GM21529 (cell line): ENCODE data around the gene PIK3C3.
"Not testable (repeated sequence)": the region's sequence is repeated elsewhere in the genome, so short reads cannot be mapped to it uniquely, and the experiment has no call there.

ENCODE experiments used
- ATAC-seq: cut with Tn5 transposase; IDR thresholded peaks from one replicate; pipeline ENCODE4 v1.9.1; 2021; ENCODE audit not compliant: unreplicated experiment

The PIK3C3 gene

GRCh38 chr18:41965634-41966255 is 10.7 kb downstream of the PIK3C3 start:
- no peak for ATAC-seq

GRCh38 chr18:41966943-41967342 is 11.9 kb downstream of the PIK3C3 start:
- ATAC-seq: no peak

GRCh38 chr18:41967680-41968079 is 12.6 kb downstream of the PIK3C3 start:
- no peak for ATAC-seq

- ATAC-seq: no peak
These were observed 14.8 kb downstream of the PIK3C3 start for GRCh38 chr18:41969881-41970280.

- no peak for ATAC-seq
These were observed 17.3 kb downstream of the PIK3C3 start for GRCh38 chr18:41972067-41972925.

- ATAC-seq: no peak
These were observed 18.9 kb downstream of the PIK3C3 start for GRCh38 chr18:41973983-41974382.

- no peak for ATAC-seq
These were observed 19.8 kb downstream of the PIK3C3 start for GRCh38 chr18:41974796-41975201.

GRCh38 chr18:41975284-41975683 is 20.2 kb downstream of the PIK3C3 start:
- ATAC-seq: no peak

- no peak for ATAC-seq
These were observed 22.2 kb downstream of the PIK3C3 start for GRCh38 chr18:41977233-41977632.

- peak; percentile 96 for ATAC-seq
These were observed 28.1 kb downstream of the PIK3C3 start for GRCh38 chr18:41982942-41983660.

GRCh38 chr18:41985914-41986313 is 30.9 kb downstream of the PIK3C3 start:
- no peak for ATAC-seq

GRCh38 chr18:41989508-41989907 is 34.5 kb downstream of the PIK3C3 start:
- no peak for ATAC-seq

GRCh38 chr18:41992066-41992465 is 37.0 kb downstream of the PIK3C3 start:
- ATAC-seq: peak; percentile 76

- ATAC-seq: no peak
These were observed 37.7 kb downstream of the PIK3C3 start for GRCh38 chr18:41992703-41993102.

- no peak for ATAC-seq
These were observed 38.1 kb downstream of the PIK3C3 start for GRCh38 chr18:41993151-41993550.

- no peak for ATAC-seq
These were observed 41.0 kb downstream of the PIK3C3 start for GRCh38 chr18:41996020-41996419.

GRCh38 chr18:41999751-42000150 is 44.7 kb downstream of the PIK3C3 start:
- no peak for ATAC-seq

GRCh38 chr18:42001801-42002200 is 46.8 kb downstream of the PIK3C3 start:
- no peak for ATAC-seq

GRCh38 chr18:42004653-42005052 is 49.6 kb downstream of the PIK3C3 start:
- ATAC-seq: no peak

- no peak for ATAC-seq
These were observed 50.7 kb downstream of the PIK3C3 start for GRCh38 chr18:42005782-42006181.

GRCh38 chr18:42009457-42009856 is 54.4 kb downstream of the PIK3C3 start:
- not testable (repeated sequence) for ATAC-seq

GRCh38 chr18:42011053-42011452 is 56.0 kb downstream of the PIK3C3 start:
- peak; percentile 99 for ATAC-seq
